Omental fat pad (tissue), 4 donors: ENCODE data around the gene ECHS1. TPM values are rescaled to one million over a fixed set of nuclear protein-coding genes. Genes with fewer than 3 reads are reported as not detected.

Experiments
- ATAC-seq: fragments of 150-250 bp; one replicate; pipeline ENCODE4 v1.9.1; 2016; ENCODE audit warnings: mild to moderate bottlenecking, moderate library complexity; ENCODE audit not compliant: low FRiP score
- DNase-seq: peaks from one replicate; pipeline ENCODE4 v3.0.0-alpha.2; 2019; ENCODE audit warnings: low spot score
- CTCF ChIP-seq, 3 donors: fragments of 450-650 bp; IDR thresholded peaks; one replicate each; pipeline ENCODE4 v1.5.1; 2016 to 2017; ENCODE audit warnings: antibody characterized with exemption in 3 of 3, mild to moderate bottlenecking in 3 of 3, moderate library complexity in 2 of 3
- total RNA-seq, 4 donors: library from RNA; depleted of rRNA; stranded (reverse); fragments of >200 nt; gene quantifications; one replicate each; pipeline ENCODE4 v1.1.0, GENCODE V29; 2016

Gene ECHS1
- total RNA-seq, 4 donors from 2014 or later = 96.0 to 197 (median 138) TPM

DNA sequence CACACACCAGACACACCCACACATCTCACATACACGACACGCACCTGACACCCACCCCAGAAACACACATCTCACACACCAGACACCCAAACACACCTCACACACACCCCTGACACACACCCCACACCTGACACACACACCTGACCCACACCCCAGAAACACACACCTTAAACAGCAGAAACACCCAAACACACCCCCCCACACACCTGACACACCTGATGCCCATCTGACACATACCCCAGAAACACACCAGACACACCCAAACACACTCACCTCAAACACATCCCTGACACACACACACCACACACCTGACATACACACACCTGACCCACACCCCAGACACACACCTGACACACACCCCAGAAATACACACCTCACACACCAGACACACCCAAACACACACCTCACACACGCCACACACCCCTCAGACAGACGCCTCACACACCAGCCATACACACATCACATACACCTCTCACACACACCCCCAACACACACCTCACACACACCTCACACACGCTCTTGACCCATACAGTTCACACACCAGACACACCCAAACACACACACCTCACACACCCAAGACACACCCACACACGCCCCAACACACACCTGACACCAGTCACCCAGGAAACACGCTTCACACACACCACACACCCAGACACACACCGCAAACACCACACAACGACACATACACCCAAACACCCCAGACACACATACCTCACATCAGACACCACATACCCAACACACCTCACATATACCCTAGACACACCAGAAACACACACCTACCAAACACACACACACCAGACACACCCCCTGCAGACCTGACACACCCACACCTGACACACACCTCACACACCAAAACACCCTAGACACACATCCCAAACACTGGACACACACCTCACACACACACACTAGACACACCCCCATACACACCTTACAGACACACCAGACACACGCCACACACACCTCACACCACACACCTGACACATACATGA is 34.8 kb downstream of the ECHS1 start:
- ATAC-seq = no peak
- no peak for DNase-seq
- TF ChIP-seq CTCF (IDR thresholded peaks at IDR 0.05) = no peak

DNA sequence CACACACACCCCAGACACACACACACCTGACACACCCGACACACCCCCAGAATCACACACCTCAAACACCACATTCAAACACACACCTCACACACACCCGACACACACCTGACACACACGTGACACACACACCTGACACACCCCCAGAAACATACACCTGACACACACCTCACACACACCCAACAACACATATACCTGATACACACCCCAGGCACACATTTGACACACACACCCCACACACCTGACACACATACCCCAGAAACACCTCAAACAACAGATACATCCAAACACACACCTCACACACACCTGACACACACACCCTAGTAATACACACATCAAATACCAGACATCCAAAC is 35.8 kb downstream of the ECHS1 start:
- TF ChIP-seq CTCF (IDR thresholded peaks at IDR 0.05) = no peak
- DNase-seq (no peak), ATAC-seq (no peak)

DNA sequence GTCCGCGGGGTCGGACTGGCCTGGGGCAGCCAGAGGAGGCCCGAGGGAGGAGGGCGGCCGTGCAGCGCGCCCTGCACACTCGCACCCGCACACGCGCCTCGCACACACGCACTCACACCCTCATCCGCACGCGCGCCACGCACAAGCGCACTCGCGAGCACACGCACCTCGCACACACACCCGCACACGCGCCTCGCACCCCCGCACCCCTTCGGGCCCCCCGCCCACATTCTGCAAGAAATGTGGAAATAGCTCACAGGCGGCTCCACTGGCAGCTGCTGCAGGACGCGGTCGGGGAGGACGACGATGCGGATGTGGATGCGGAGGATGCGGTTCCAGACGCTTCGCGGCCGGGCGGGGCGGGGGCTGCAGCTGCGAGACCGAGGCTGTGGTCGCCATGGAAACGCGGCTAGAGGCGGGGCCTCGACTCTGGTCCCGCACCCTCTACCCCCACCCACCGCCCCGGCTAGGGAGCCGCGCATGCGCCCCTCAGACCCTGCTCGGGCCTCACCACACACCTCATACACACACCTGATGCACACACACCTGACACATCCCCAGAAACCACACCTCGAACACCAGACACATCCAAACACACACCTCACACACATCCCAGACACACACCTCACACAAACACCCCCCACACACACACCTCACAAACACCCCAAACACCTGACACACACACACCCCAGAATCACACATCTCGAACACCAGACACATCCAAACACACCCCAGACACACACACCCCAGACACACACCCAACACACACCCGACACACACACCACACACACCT is 36.4 kb downstream of the ECHS1 start, which contains the start of gene CALY:
Gene CALY, minus strand, starts transcription at position 320 of the 793 bp plus-strand sequence. CDS start 7,907 bp downstream, outside the sequence.
- ATAC-seq = peak; percentile 5
- no peak for TF ChIP-seq CTCF (IDR thresholded peaks at IDR 0.05)
- DNase-seq = no peak

GRCh38 chr10:133336118-133336576 is 37.0 kb downstream of the ECHS1 start:
- DNase-seq (no peak), ATAC-seq (no peak)
- no peak for TF ChIP-seq CTCF (IDR thresholded peaks at IDR 0.05)

DNA sequence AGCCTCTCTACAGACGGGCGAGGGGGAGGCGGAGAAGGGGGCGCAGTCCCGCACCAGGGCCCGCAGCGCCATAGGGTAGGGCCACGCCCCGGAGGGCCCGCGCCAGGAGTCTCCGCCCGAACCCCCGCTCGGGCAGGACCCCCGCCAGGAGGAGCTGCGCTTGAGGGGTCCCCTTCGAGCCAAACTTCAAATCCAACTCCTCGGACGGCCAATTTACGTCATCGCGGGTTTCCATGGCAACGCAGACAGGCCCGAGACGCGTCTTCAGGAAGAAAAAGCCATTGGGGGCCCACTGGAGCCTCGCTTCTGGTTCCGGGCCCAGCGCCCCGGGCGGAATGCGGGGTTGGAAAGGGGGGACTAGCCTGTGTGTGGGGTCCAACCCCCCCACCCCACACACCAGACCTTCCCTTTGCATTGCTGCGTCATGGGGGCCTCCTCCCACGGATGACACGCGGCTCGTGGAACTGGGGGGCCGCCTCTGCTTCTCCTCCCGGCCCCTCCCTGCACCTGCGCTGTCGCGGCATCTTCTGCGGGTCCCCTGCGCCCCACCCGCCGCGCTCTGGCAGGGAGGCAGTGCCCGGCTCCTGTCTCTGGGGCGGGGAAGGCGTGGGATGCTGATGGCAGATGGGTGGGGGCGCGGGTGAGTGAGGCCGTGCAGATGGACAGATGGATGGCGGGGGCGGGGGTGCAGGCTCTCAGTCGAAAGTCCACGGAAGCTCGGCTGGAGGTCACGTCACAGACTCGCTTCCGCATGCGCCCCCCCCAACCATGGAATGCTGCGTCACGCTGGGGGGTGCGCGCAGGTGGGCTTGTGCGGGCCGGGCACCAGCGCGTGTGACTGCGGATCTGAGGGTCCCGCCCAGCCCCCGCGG is 37.7 kb downstream of the ECHS1 start:
- DNase-seq = no peak
- ATAC-seq = peak; percentile 30
- TF ChIP-seq CTCF (IDR thresholded peaks at IDR 0.05) = no peak

- ATAC-seq = peak; percentile 15
- TF ChIP-seq CTCF (IDR thresholded peaks at IDR 0.05) = no peak
- DNase-seq = no peak
These were observed 38.5 kb downstream of the ECHS1 start for GRCh38 chr10:133334503-133335245.
